Astrocyte (in vitro differentiated cells and primary cell): ENCODE results near the gene FBXW12. TPM values are rescaled to one million over a fixed set of nuclear protein-coding genes. Genes with fewer than 3 reads are reported as not detected.

Experiments
- DNase-seq: peaks from one replicate; pipeline ENCODE4 v3.0.0-alpha.2; 2010; ENCODE audit warnings: low read depth
- FAIRE-seq: peaks from 2 replicates; lab custom pipeline; 2011; peaks lifted over from hg19 to GRCh38; lab: Jason Lieb, UNC
- H2AFZ ChIP-seq: 2 replicates; pipeline ENCODE4 v1.6.0; 2012; ENCODE audit warnings: low read depth, low read length, inconsistent platforms
- H3K27ac ChIP-seq: 2 replicates; pipeline ENCODE4 v1.5.1; 2011; ENCODE audit warnings: low read depth, low read length, inconsistent platforms
- H3K27me3 ChIP-seq: 2 replicates; pipeline ENCODE4 v1.6.0; 2011; ENCODE audit warnings: low read length, inconsistent platforms; ENCODE audit not compliant: insufficient read depth
- H3K36me3 ChIP-seq: 2 replicates; pipeline ENCODE4 v1.5.1; 2011; ENCODE audit warnings: low read length, inconsistent platforms; ENCODE audit not compliant: insufficient read depth
- H3K4me1 ChIP-seq: 2 replicates; pipeline ENCODE4 v1.5.1; 2011; ENCODE audit warnings: low read length, inconsistent platforms; ENCODE audit not compliant: insufficient read depth
- H3K4me2 ChIP-seq: 2 replicates; pipeline ENCODE4 v1.6.0; 2012; ENCODE audit warnings: low read length, inconsistent platforms
- H3K4me3 ChIP-seq: 2 replicates; pipeline ENCODE4 v1.5.1; 2011; ENCODE audit warnings: low read depth, mild to moderate bottlenecking, low read length, inconsistent platforms; ENCODE audit not compliant: insufficient read depth
- H3K79me2 ChIP-seq: 2 replicates; pipeline ENCODE4 v1.6.0; 2012; ENCODE audit warnings: mild to moderate bottlenecking, low read length, inconsistent platforms; ENCODE audit not compliant: insufficient read depth
- H3K9ac ChIP-seq: 2 replicates; pipeline ENCODE4 v1.6.0; 2012; ENCODE audit warnings: mild to moderate bottlenecking, low read length, inconsistent platforms
- H3K9me3 ChIP-seq: 2 replicates; pipeline ENCODE4 v1.5.1; 2012; ENCODE audit warnings: low read depth, mild to moderate bottlenecking, low read length, inconsistent platforms; ENCODE audit not compliant: insufficient read depth
- H4K20me1 ChIP-seq: 2 replicates; pipeline ENCODE4 v1.6.0; 2012; ENCODE audit warnings: low read length, inconsistent platforms; ENCODE audit not compliant: insufficient read depth
- H3K27ac Mint-ChIP-seq: one replicate; pipeline ENCODE4 v1.8.0; 2021; ENCODE audit warnings: mild to moderate bottlenecking, mixed read lengths; ENCODE audit not compliant: unreplicated experiment
- H3K27me3 Mint-ChIP-seq: one replicate; pipeline ENCODE4 v1.8.0; 2021; ENCODE audit warnings: low read depth, mixed read lengths; ENCODE audit not compliant: unreplicated experiment
- H3K36me3 Mint-ChIP-seq: one replicate; pipeline ENCODE4 v1.8.0; 2021; ENCODE audit warnings: low read depth, mixed read lengths; ENCODE audit not compliant: unreplicated experiment
- H3K4me1 Mint-ChIP-seq: one replicate; pipeline ENCODE4 v1.8.0; 2021; ENCODE audit warnings: low read depth, mixed read lengths; ENCODE audit not compliant: unreplicated experiment
- H3K4me3 Mint-ChIP-seq: one replicate; pipeline ENCODE4 v1.8.0; 2021; ENCODE audit warnings: mild to moderate bottlenecking, moderate library complexity, mixed read lengths; ENCODE audit not compliant: unreplicated experiment
- H3K9me3 Mint-ChIP-seq: one replicate; pipeline ENCODE4 v1.8.0; 2021; ENCODE audit warnings: mild to moderate bottlenecking, mixed read lengths; ENCODE audit not compliant: unreplicated experiment
- CTCF ChIP-seq: IDR thresholded peaks from 2 replicates; pipeline ENCODE4 v1.5.1; 2011; ENCODE audit warnings: low read depth, mild to moderate bottlenecking, inconsistent platforms, low read length, moderate library complexity; ENCODE audit not compliant: insufficient read depth
- EZH2 ChIP-seq: IDR thresholded peaks from 2 replicates; pipeline ENCODE4 v1.6.1; 2012; ENCODE audit warnings: mild to moderate bottlenecking, low read length, inconsistent platforms; ENCODE audit not compliant: insufficient read depth
- total RNA-seq: library from RNA; stranded (reverse); gene quantifications from 2 replicates; pipeline ENCODE4 v1.2.1, GENCODE V29; 2021

FBXW12 gene
- total RNA-seq, 1 donor from 2014 or later, result not detected

GRCh38 chr3:48419149-48419548 is 47.1 kb downstream of the FBXW12 start:
- H3K27me3 ChIP-seq, result no peaks in the 10 kb centered on the region
- no peaks in the 10 kb centered on the region for H3K36me3 ChIP-seq
- no peak overlapping the region for H3K4me3 Mint-ChIP-seq
- no peak overlapping the region for H3K4me3 ChIP-seq
- no peaks in the 10 kb centered on the region for H3K9me3 Mint-ChIP-seq
- FAIRE-seq (no peak), DNase-seq (no peak)
- H3K36me3 Mint-ChIP-seq, result peaks cover 16% of the 10 kb centered on the region
- no peaks in the 10 kb centered on the region for H3K4me1 ChIP-seq
- H3K9me3 ChIP-seq, result no peaks in the 10 kb centered on the region
- no peak overlapping the region for H3K9ac ChIP-seq
- H4K20me1 ChIP-seq, result peaks cover 55% of the 10 kb centered on the region
- no peak overlapping the region for H3K27ac ChIP-seq
- no peaks in the 10 kb centered on the region for H3K27me3 Mint-ChIP-seq
- H3K4me1 Mint-ChIP-seq, result peaks cover 2% of the 10 kb centered on the region
- TF ChIP-seq CTCF (no peak), EZH2 (no peak)
- peaks cover 7% of the 10 kb centered on the region for H3K79me2 ChIP-seq
- H2AFZ ChIP-seq, result no peak overlapping the region
- H3K4me2 ChIP-seq, result no peak overlapping the region
- no peak overlapping the region for H3K27ac Mint-ChIP-seq

GRCh38 chr3:48419597-48419996 is 47.6 kb downstream of the FBXW12 start:
- Histone ChIP-seq H3K4me3 (no peak overlapping the region), H3K4me2 (no peak overlapping the region), H3K4me1 (no peaks in the 10 kb centered on the region), H3K36me3 (no peaks in the 10 kb centered on the region), H4K20me1 (peaks cover 60% of the 10 kb centered on the region), H3K27me3 (no peaks in the 10 kb centered on the region), H3K9me3 (no peaks in the 10 kb centered on the region), H3K27ac (no peak overlapping the region), H3K79me2 (peaks cover 9% of the 10 kb centered on the region), H3K9ac (no peak overlapping the region), H2AFZ (no peak overlapping the region)
- H3K4me1 Mint-ChIP-seq, result peaks cover 3% of the 10 kb centered on the region
- no peak overlapping the region for H3K4me3 Mint-ChIP-seq
- H3K9me3 Mint-ChIP-seq, result no peaks in the 10 kb centered on the region
- no peak overlapping the region for H3K27ac Mint-ChIP-seq
- H3K36me3 Mint-ChIP-seq, result peaks cover 14% of the 10 kb centered on the region
- no peaks in the 10 kb centered on the region for H3K27me3 Mint-ChIP-seq
- DNase-seq (no peak), FAIRE-seq (no peak)
- TF ChIP-seq EZH2 (no peak), CTCF (no peak)

- Mint-ChIP-seq H3K36me3 (peaks cover 14% of the 10 kb centered on the region), H3K4me3 (no peak overlapping the region)
- FAIRE-seq, result no peak
These were observed 48.5 kb downstream of the FBXW12 start for GRCh38 chr3:48420561-48420960.

More at GRCh38 chr3:48420561-48420960, 48.5 kb downstream of the FBXW12 start:
- Histone ChIP-seq H3K27ac (no peak overlapping the region), H3K4me1 (peaks cover 7% of the 10 kb centered on the region), H3K9ac (no peak overlapping the region), H3K4me2 (no peak overlapping the region), H2AFZ (no peak overlapping the region), H3K9me3 (no peaks in the 10 kb centered on the region), H3K36me3 (no peaks in the 10 kb centered on the region), H3K4me3 (no peak overlapping the region), H3K79me2 (peaks cover 19% of the 10 kb centered on the region), H3K27me3 (no peaks in the 10 kb centered on the region), H4K20me1 (peaks cover 68% of the 10 kb centered on the region)
- Mint-ChIP-seq H3K27ac (no peak overlapping the region), H3K9me3 (no peaks in the 10 kb centered on the region), H3K27me3 (no peaks in the 10 kb centered on the region), H3K4me1 (peaks cover 10% of the 10 kb centered on the region)
- no peak for DNase-seq
- TF ChIP-seq EZH2 (no peak), CTCF (no peak)
